Skeletal muscle tissue (tissue), 4 donors: Measurements from ENCODE around the gene MYL5. TPM values are rescaled to one million over a fixed set of nuclear protein-coding genes. Genes with fewer than 3 reads are reported as not detected.
"Not testable (repeated sequence)": the region's sequence is repeated elsewhere in the genome, so short reads cannot be mapped to it uniquely, and the experiment has no call there.

Experiments used
- H3K27ac ChIP-seq: one replicate; pipeline ENCODE4 v1.7.0; 2013; ENCODE audit warnings: mild to moderate bottlenecking, low read depth, low read length, inconsistent platforms
- H3K27me3 ChIP-seq, 3 donors: one replicate each; pipeline ENCODE4 v1.7.0; 2013; ENCODE audit warnings: low read length in 3 of 3; ENCODE audit not compliant: control insufficient read depth in 3 of 3, insufficient read depth in 3 of 3
- H3K36me3 ChIP-seq, 3 donors: one replicate each; pipeline ENCODE4 v1.7.0; 2013; ENCODE audit warnings: low read length in 3 of 3; ENCODE audit not compliant: control insufficient read depth in 3 of 3, insufficient read depth in 3 of 3
- H3K4me1 ChIP-seq, 3 donors: one replicate each; pipeline ENCODE4 v1.7.0; 2013; ENCODE audit warnings: low read length in 3 of 3, mild to moderate bottlenecking in 3 of 3; ENCODE audit not compliant: control insufficient read depth in 3 of 3, insufficient read depth in 3 of 3
- H3K4me3 ChIP-seq, 3 donors: one replicate each; pipeline ENCODE4 v1.7.0; 2013; ENCODE audit warnings: low read length in 3 of 3
- H3K9ac ChIP-seq, 3 donors: one replicate each; pipeline ENCODE4 v1.7.0; 2013; ENCODE audit warnings: low read length in 3 of 3, mild to moderate bottlenecking in 3 of 3, moderate library complexity in 2 of 3, low read depth in 1 of 3
- H3K9me3 ChIP-seq, 3 donors: one replicate each; pipeline ENCODE4 v1.7.0; 2013; ENCODE audit warnings: low read length in 3 of 3; ENCODE audit not compliant: control insufficient read depth in 3 of 3
- total RNA-seq: library from RNA; depleted of rRNA; stranded (reverse); fragments of >200 nt; gene quantifications from one replicate; pipeline ENCODE4 v1.2.3, GENCODE V29; 2014
- donor health status: Osteomylitis.

MYL5 gene
- total RNA-seq, 1 donor from 2014 or later, result 978 TPM

DNA sequence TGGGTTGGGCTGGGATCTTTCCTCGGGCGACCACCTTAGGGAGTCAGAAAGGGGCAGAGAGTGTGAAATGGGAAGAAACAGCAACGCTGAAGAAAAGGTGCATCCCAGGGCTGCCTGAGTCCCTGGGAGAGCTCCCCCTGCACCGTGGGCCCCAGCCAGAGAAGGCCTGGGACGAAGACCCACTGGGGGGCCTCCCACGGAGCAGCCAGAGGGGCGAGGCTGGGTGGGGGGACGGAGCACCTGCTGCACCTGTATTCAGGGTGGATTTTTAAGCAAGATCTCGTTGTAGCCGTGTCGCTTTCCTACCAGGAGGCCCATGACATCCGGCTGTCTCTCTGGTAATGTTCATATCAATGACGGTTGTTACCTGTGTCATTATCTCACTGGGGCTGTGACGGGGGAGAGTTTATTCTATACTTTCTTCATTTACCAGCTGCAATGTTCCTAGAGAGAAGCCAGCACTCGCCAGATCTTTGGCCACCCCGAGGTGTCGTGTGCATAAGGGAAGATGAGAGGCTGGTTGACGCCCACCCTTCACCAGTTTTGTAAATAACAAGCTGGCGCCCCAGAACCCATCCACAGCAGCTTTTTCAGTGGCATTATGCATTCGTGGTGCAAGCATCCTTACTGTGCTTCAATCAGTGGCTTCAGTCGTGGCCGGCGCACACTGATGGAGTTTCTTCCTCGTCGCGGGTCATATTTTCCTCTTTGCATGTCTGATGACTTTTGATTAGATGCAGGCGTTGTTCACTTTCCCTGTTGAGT is 25.7 kb downstream of the MYL5 start:
- H3K36me3 ChIP-seq, result no peaks in the 10 kb centered on the region
- peaks cover 3 to 12% (median 10%) of the 10 kb centered on the region in 3 donors for H3K27me3 ChIP-seq
- no peak overlapping the region for H3K9ac ChIP-seq
- H3K9me3 ChIP-seq, result no peaks in the 10 kb centered on the region
- peaks cover under 1 to 1% (median under 1%) of the 10 kb centered on the region in 3 donors for H3K4me1 ChIP-seq
- H3K27ac ChIP-seq, result no peak overlapping the region
- H3K4me3 ChIP-seq, result no peak overlapping the region

DNA sequence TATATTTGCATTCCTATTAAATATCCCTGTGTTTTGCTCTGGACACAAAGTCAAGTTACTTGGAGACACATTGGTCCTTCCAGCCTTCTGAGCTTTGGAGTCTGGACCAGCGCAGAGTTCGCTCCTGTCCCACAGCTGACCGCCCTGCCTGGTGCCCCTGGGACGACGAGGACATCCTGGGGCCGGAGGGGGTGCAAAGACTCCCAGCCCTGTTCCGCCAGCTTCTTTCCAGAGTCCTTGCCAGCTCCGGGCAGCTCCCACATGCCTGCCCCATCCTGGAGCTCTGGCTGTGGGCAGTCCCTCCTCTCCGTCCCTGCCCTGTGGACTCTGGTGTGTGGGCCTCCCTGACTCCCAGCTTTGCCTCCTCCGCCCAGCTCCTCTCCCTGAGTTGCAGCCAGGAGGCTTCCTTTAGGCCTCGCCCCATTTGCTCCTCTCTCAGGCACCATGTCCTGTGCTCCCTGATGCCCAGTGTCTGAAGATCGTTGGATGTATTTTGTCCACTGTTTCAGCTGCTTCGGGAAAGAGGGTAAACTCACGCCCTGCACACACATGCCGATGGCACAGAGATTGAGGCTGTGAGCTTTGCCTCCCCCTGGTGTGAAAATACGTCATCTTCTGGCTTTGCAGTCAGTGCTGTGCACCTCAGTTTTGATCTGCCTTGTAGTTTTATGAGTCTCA is 26.4 kb downstream of the MYL5 start:
- H3K4me1 ChIP-seq, result peaks cover 4 to 6% (median 4%) of the 10 kb centered on the region in 3 donors
- peaks cover 0 to 5% (median 5%) of the 10 kb centered on the region in 3 donors for H3K27me3 ChIP-seq
- no peak overlapping the region for H3K9ac ChIP-seq
- no peak overlapping the region for H3K4me3 ChIP-seq
- H3K27ac ChIP-seq, result no peak overlapping the region
- H3K36me3 ChIP-seq, result no peaks in the 10 kb centered on the region
- H3K9me3 ChIP-seq, result no peaks in the 10 kb centered on the region

DNA sequence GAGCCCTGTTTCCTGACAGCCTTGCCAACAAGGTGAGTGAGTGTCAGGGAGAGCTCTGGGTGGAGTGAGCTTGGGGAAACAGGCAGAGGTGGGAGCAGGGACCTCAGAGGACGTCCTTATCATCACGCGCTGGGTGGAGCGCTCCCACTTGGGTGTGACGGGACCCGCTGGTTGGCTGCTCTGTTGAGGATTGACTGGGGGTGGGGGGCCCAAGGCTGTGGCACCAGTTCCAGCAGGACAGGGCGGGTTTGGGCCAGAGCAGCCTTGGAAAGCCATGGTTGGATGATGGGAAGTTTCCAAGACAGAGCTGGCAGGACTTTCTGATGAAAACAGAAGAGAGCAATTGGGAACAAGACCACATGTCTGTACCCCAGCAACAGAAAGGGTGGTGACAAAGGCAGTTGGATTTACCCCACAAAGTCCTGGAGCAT is 28.3 kb downstream of the MYL5 start:
- peaks cover 0 to 3% (median 2%) of the 10 kb centered on the region in 3 donors for H3K27me3 ChIP-seq
- peaks cover 11 to 17% (median 14%) of the 10 kb centered on the region in 3 donors for H3K4me1 ChIP-seq
- H3K27ac ChIP-seq, result no peak overlapping the region
- H3K9ac ChIP-seq, result no peak overlapping the region
- no peaks in the 10 kb centered on the region for H3K36me3 ChIP-seq
- H3K9me3 ChIP-seq, result no peaks in the 10 kb centered on the region
- no peak overlapping the region for H3K4me3 ChIP-seq

DNA sequence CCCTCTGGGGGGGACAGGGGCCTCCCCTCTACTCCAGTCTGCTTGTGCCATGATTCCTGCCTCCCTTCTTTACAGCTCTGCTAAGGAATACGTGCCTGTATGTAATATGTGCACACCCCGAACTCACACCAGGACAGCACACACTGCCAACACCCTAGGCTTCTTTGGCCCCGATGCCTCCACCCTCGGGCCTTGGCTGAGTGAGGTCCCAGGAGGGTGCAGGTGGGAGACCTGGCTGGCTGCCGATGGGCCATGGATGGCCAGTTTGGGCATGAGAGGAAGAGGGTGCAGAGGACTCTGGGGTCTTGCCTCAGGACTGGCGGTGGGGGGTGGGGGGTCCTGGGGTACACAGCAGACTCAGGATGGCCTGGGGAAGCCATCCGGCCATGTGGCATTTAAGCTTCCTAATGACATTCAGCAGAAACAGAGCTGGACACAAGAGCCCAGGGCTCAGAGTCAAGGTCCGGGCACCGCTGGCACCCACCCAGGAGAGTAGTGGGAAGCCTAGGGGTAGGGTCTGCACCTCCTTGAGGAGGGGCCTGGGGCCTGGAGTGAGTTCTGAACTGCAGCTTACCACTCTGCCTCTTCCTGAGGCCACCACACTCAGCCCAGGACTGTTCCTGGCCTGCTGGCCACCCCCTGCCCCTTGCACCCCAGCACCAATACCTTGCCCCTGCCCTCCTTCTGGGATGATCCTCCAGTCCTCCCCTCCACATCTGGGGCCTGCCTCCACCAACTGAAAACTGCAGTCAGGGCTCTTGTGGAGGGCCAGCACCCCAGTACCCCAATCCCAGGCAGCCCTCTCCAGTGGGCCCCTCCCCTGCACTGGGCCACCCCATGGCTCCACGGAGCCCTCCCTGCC is 29.2 kb downstream of the MYL5 start:
- H3K36me3 ChIP-seq, result no peaks in the 10 kb centered on the region
- H3K9me3 ChIP-seq, result no peaks in the 10 kb centered on the region
- no peak overlapping the region for H3K27ac ChIP-seq
- no peak overlapping the region for H3K4me3 ChIP-seq
- peaks cover 0 to 3% (median 2%) of the 10 kb centered on the region in 3 donors for H3K27me3 ChIP-seq
- peaks cover 18 to 24% (median 19%) of the 10 kb centered on the region in 3 donors for H3K4me1 ChIP-seq
- H3K9ac ChIP-seq, result no peak overlapping the region

DNA sequence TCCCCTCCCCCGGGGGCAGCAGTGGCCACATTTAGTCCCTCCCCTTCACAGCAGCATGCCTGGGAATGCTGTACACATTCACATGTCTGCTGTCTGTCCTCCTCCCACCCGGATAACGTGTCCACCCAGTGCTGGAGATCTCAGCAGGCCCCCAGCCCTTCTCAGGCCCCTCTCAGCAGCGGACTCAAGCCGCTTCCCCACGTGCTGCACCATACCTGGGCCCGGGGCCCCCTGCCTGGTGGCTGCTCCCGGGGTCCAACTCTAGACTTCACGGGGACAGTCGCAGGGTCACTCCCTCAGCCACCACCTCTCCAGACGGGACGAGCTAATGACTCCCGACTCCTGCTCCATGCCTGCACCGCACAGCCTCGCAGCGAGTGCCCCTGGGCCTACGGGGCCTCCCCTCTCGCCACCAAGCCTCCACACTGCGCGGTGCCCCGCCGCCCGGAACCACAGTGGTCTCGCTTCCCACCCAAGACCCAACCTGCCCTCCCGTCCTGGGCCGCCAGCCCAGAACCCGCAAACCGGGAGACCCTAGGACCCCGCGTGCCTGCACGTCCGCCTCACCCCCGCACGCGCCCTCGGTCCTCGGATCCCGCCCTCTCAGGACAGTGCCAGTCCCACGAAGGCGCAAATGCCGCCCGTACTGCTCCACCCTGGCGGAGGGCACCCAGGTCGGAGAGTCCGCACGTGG is 30.0 kb downstream of the MYL5 start:
- Histone ChIP-seq H3K4me3 (no peak overlapping the region), H3K9me3 (no peaks in the 10 kb centered on the region), H3K4me1 (peaks cover 21 to 30% (median 22%) of the 10 kb centered on the region in 3 donors), H3K27me3 (peaks cover 0 to 3% (median 2%) of the 10 kb centered on the region in 3 donors), H3K36me3 (no peaks in the 10 kb centered on the region), H3K27ac (no peak overlapping the region), H3K9ac (no peak overlapping the region)

DNA sequence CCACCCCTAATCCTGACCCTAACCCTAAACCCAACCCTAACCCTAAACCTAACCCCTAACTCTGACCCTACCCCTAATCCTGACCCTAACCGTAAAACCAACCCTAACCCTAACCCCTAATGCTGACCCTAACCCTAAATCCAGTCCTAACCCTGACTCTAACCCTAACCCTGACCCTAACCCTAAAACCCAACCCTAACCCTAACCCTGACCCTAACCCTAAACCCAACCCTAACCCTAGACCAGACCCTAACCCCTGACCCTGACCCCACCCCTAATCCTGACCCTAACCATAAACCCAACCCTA is 30.6 kb downstream of the MYL5 start:
- H3K36me3 ChIP-seq, result peaks cover 0 to 2% (median 0%) of the 10 kb centered on the region in 3 donors
- peak overlapping the region; percentile 67 to 86 (median 76) for H3K9ac ChIP-seq
- peaks cover 0 to 3% (median 2%) of the 10 kb centered on the region in 3 donors for H3K27me3 ChIP-seq
- no peaks in the 10 kb centered on the region for H3K9me3 ChIP-seq
- H3K4me1 ChIP-seq, result peaks cover 21 to 30% (median 22%) of the 10 kb centered on the region in 3 donors
- peak overlapping the region; percentile 77 to 84 (median 83) for H3K4me3 ChIP-seq
- H3K27ac ChIP-seq, result peak overlapping the region; percentile 52

DNA sequence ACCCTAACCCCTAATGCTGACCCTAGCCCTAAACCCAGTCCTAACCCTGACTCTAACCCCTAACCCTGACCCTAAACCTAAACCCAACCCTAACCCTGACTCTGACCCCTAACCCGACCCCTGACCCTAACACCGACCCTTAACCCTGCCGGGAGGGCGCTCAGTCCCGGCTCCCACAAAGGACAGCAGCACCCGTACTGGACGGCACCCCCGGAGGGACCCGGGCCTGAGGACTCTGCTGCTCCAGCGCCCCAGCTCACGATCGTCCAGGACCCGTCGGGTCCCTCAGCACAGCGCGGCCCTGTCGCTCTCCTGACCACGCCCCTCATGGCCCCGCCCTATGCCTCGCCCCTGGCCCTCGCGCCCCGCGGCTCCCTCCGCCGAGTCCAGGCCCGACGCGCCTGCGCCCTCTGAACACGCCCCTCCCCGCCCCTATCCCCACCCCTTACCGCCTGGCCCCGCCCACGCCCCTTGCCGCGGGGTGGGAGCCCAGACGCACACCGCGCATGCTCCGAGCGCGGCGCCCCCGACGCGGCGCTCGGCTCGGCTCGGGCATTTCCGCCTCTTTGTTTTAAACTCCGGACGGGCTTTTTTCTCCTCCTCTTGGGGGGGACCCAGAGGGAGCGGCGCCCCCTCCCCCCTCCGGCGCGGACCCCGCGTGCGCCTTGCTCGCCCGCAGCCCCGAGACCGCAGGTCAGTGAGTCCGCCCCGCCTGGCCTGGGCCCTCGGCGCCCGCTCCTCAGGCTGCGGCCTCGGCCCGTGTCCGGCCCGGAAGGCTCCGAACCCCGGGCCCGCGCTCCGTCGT is 31.1 kb downstream of the MYL5 start, which contains the start of gene PCGF3:
TSS of gene PCGF3 (plus strand) at position 555 of the 805 bp plus-strand sequence. CDS start 27,849 bp downstream, outside the sequence.
- peaks cover 0 to 5% (median 2%) of the 10 kb centered on the region in 3 donors for H3K36me3 ChIP-seq
- H3K4me3 ChIP-seq, result peak within 1 kb of the TSS; percentile 84 to 90 (median 87)
- H3K9ac ChIP-seq, result peak within 1 kb of the TSS; percentile 93 to 97 (median 96)
- H3K9me3 ChIP-seq, result no peaks in the 10 kb centered on the region
- peaks cover 21 to 33% (median 24%) of the 10 kb centered on the region in 3 donors for H3K4me1 ChIP-seq
- peak within 1 kb of the TSS; percentile 64 for H3K27ac ChIP-seq
- peaks cover 0 to 3% (median 2%) of the 10 kb centered on the region in 3 donors for H3K27me3 ChIP-seq

DNA sequence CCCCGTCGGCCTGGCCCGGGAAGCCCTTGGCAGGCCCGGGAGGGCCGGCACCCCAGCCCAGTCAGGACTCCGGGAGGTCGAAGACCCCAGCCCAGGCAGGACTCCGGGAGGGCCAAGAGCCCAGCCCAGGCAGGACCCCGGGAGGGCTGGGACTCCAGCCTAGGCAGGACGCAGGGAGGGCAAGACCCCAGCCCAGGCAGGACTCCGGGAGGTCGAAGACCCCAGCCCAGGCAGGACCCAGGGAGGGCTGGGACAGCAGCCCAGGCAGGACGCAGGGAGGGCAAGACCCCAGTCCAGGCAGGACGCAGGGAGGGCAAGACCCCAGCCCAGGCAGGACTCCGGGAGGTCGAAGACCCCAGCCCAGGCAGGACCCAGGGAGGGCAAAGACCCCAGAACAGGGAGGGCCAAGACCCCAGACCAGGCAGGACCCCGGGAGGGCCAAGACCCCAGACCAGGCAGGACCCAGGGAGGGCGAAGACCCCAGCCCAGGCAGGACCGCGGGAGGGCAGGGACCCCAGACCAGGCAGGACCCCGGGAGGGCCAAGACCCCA is 31.8 kb downstream of the MYL5 start:
- H3K4me1 ChIP-seq, result peaks cover 21 to 33% (median 24%) of the 10 kb centered on the region in 3 donors
- H3K27me3 ChIP-seq, H3K36me3 ChIP-seq, H3K9me3 ChIP-seq: not testable (repeated sequence)
- H3K4me3 ChIP-seq, result peak overlapping the region; percentile 83 to 90 (median 87)
- peak overlapping the region; percentile 93 to 97 (median 96) for H3K9ac ChIP-seq
- H3K27ac ChIP-seq, result peak overlapping the region; percentile 64
